ENCODE measurements around the gene FAM83C.

DNA sequence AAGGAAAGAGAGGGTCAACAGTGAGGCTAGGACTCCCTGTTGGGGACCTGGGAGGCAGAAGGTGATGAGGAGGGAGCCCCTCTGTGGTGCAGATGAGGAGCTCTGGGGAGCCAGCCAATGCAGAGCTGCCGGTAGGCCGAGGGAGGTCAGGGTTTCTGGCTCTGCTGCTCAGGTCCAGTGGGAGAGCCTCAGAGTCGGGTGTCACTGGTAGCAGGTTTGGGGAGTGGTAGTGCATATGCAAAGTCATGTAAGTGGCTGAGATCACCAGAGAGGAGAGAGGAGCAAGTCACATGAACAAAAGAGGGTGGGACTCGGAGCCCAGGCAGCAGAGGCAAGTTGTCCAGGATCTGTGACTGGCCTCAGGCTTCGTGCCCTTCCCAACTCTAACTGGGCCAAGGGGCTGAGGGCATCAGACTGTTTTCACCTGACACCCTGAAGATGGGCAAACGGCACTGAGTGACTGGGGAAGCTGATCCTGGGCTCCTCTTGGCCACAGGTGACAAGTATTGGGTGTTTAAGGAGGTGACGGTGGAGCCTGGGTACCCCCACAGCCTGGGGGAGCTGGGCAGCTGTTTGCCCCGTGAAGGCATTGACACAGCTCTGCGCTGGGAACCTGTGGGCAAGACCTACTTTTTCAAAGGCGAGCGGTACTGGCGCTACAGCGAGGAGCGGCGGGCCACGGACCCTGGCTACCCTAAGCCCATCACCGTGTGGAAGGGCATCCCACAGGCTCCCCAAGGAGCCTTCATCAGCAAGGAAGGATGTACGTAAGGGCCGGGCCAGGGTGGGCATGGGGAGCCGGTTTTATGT is 20.9 kb downstream of the FAM83C start:
- TF ChIP-seq, protein P1, sequence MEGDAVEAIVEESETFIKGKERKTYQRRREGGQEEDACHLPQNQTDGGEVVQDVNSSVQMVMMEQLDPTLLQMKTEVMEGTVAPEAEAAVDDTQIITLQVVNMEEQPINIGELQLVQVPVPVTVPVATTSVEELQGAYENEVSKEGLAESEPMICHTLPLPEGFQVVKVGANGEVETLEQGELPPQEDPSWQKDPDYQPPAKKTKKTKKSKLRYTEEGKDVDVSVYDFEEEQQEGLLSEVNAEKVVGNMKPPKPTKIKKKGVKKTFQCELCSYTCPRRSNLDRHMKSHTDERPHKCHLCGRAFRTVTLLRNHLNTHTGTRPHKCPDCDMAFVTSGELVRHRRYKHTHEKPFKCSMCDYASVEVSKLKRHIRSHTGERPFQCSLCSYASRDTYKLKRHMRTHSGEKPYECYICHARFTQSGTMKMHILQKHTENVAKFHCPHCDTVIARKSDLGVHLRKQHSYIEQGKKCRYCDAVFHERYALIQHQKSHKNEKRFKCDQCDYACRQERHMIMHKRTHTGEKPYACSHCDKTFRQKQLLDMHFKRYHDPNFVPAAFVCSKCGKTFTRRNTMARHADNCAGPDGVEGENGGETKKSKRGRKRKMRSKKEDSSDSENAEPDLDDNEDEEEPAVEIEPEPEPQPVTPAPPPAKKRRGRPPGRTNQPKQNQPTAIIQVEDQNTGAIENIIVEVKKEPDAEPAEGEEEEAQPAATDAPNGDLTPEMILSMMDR (conservative IDR thresholded peaks at IDR 0.05; ENCODE audit: low read depth, low read length): no peak
- no peak for TF ChIP-seq EZH2 (IDR thresholded peaks at IDR 0.05; ENCODE audit: low read length, unreplicated experiment)
